ENCODE measurements around the gene RB1. TPM values are rescaled to one million over a fixed set of nuclear protein-coding genes. Genes with fewer than 3 reads are reported as not detected.

RB1 gene
- polyA plus RNA-seq, 1 donor from 2014 or later = 29.5 TPM

GRCh38 chr13:48318821-48319511 lies 15.4 kb downstream of the RB1 start:
- no peaks in the 10 kb centered on the region for H3K27me3 ChIP-seq (ENCODE audit: insufficient read depth, low read depth, low read length)
- no peaks in the 10 kb centered on the region for H3K36me3 ChIP-seq (ENCODE audit: insufficient read depth, low read length)
- no peak overlapping the region for H3K4me2 ChIP-seq (ENCODE audit: low read length)
- TF ChIP-seq SMC3 (conservative IDR thresholded peaks at IDR 0.05; ENCODE audit: poor library complexity) (no peak), EP300 (conservative IDR thresholded peaks at IDR 0.05; ENCODE audit: poor library complexity, severe bottlenecking) (no peak), MXI1 (conservative IDR thresholded peaks at IDR 0.05; ENCODE audit: poor library complexity, severe bottlenecking) (no peak), POLR2AphosphoS5 (IDR thresholded peaks at IDR 0.05) (no peak)
- no peak overlapping the region for H3K9ac ChIP-seq (ENCODE audit: low read length)
- H3K27ac ChIP-seq (ENCODE audit: low read length) = no peak overlapping the region
- no peaks in the 10 kb centered on the region for H3F3A ChIP-seq (ENCODE audit: insufficient read depth, low read length, poor library complexity, severe bottlenecking)
- H3K9me2 ChIP-seq (ENCODE audit: insufficient read depth, low read length) = no peaks in the 10 kb centered on the region
- no peak overlapping the region for H2AFZ ChIP-seq (ENCODE audit: low read depth, low read length)
- H4K20me1 ChIP-seq (ENCODE audit: insufficient read depth) = no peaks in the 10 kb centered on the region
- no peaks in the 10 kb centered on the region for H3K9me3 ChIP-seq (ENCODE audit: low read length)
- H3K4me3 ChIP-seq (ENCODE audit: low read length) = no peak overlapping the region
- H3K79me2 ChIP-seq (replicated peaks; ENCODE audit: insufficient read depth, low read length) = peaks cover 3% of the 10 kb centered on the region

DNA sequence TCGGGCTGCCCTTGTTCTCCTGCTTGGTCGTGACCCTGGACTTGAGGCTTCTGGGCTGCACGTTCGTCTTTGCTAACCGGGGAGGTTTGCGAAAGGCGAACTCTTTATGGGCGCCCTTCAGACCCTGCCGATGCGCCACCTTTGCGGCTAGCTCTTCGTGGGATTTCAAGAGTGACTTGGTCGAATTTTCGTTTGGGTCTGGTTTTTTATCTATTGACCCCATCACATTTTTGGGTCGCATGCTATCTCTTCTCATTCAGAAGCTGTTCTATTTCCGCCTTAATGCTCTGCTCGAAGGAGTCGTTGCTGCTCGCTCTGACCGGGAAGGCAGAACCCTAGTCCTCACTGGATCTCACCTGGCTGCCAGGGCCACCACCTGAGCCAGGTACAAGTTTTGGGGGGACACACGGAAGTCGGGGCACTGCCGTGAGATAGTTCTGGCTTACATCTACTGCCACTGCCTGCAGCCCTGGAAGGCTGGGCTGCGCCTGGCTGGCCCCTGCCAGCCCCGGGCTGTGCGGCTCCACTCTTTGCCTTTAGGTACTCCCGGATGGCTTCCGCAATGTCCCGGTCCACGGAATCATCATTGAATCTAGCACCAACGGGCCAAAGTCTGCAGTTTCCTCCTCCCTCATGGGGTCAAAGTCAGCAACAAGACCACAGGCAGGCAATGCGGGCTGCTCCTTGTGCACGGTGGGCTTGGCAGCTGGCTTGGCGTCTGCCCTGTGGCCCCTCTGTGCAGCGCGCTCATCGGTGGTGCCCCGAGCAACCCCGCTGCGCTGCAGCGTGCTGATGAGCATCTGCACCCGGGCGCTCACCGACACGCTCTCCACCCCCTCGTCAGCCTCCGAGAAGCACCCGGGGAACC lies 16.2 kb downstream of the RB1 start:
- H3K9me2 ChIP-seq (ENCODE audit: insufficient read depth, low read length) = no peaks in the 10 kb centered on the region
- no peaks in the 10 kb centered on the region for H3K36me3 ChIP-seq (ENCODE audit: insufficient read depth, low read length)
- no peaks in the 10 kb centered on the region for H4K20me1 ChIP-seq (ENCODE audit: insufficient read depth)
- H3K9ac ChIP-seq (ENCODE audit: low read length) = no peak overlapping the region
- no peak for TF ChIP-seq TAF1 (IDR thresholded peaks at IDR 0.05; ENCODE audit: low read depth)
- TF ChIP-seq EZH2 (IDR thresholded peaks at IDR 0.05; ENCODE audit: borderline replicate concordance, insufficient read depth, low read length, poor library complexity, severe bottlenecking) = no peak
- no peak for TF ChIP-seq REST (IDR thresholded peaks at IDR 0.05; ENCODE audit: borderline replicate concordance)
- no peak for TF ChIP-seq POLR2AphosphoS5 (IDR thresholded peaks at IDR 0.05)
- TF ChIP-seq, protein P1, sequence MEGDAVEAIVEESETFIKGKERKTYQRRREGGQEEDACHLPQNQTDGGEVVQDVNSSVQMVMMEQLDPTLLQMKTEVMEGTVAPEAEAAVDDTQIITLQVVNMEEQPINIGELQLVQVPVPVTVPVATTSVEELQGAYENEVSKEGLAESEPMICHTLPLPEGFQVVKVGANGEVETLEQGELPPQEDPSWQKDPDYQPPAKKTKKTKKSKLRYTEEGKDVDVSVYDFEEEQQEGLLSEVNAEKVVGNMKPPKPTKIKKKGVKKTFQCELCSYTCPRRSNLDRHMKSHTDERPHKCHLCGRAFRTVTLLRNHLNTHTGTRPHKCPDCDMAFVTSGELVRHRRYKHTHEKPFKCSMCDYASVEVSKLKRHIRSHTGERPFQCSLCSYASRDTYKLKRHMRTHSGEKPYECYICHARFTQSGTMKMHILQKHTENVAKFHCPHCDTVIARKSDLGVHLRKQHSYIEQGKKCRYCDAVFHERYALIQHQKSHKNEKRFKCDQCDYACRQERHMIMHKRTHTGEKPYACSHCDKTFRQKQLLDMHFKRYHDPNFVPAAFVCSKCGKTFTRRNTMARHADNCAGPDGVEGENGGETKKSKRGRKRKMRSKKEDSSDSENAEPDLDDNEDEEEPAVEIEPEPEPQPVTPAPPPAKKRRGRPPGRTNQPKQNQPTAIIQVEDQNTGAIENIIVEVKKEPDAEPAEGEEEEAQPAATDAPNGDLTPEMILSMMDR (IDR thresholded peaks at IDR 0.05; ENCODE audit: poor library complexity, severe bottlenecking) = no peak
- no peak for TF ChIP-seq EP300 (conservative IDR thresholded peaks at IDR 0.05; ENCODE audit: poor library complexity, severe bottlenecking)
- no peak overlapping the region for H3K4me3 ChIP-seq (ENCODE audit: low read length)
- H3K9me3 ChIP-seq (ENCODE audit: low read length) = no peaks in the 10 kb centered on the region
- H3K4me2 ChIP-seq (ENCODE audit: low read length) = no peak overlapping the region
- no peak overlapping the region for H3K27ac ChIP-seq (ENCODE audit: low read length)
- no peaks in the 10 kb centered on the region for H3F3A ChIP-seq (ENCODE audit: insufficient read depth, low read length, poor library complexity, severe bottlenecking)
- no peak overlapping the region for H2AFZ ChIP-seq (ENCODE audit: low read depth, low read length)
- H3K79me2 ChIP-seq (replicated peaks; ENCODE audit: insufficient read depth, low read length) = no peaks in the 10 kb centered on the region
- no peaks in the 10 kb centered on the region for H3K27me3 ChIP-seq (ENCODE audit: insufficient read depth, low read depth, low read length)

Data from neural cell (in vitro differentiated cells).